GM13977 (cell line): Measurements from ENCODE around the gene TEDC1.
A peak's percentile ranks its signal among the peaks of the same experiment; 100 is the strongest.

Source experiments
- DNase-seq: peaks from one replicate; pipeline ENCODE4 v3.0.0; 2012; ENCODE audit warnings: low spot score
- CTCF ChIP-seq: IDR thresholded peaks from 2 replicates; pipeline ENCODE4 v1.5.1; 2012; ENCODE audit warnings: mild to moderate bottlenecking, control low read depth; ENCODE audit not compliant: insufficient read depth; ENCODE audit errors: extremely low read depth, missing control alignments
- in situ Hi-C: fragments of 300-500 bp; cut with MboI; formaldehyde crosslinking; loops from one replicate; pipeline ENCODE4 v1.12.0; 2022; ENCODE audit warnings: low sequenced_read_pairs, low pct_unique_long_range_greater_than_20kb, mixed read lengths, inconsistent platforms; ENCODE audit not compliant: unreplicated experiment

TEDC1 gene

GRCh38 chr14:105534586-105534985 lies 43.5 kb downstream of the TEDC1 start:
- no peak for TF ChIP-seq CTCF
- in situ Hi-C loops, result no loop called here
- no peak for DNase-seq

GRCh38 chr14:105536051-105536450 lies 45.0 kb downstream of the TEDC1 start:
- in situ Hi-C loops, result no loop called here
- TF ChIP-seq CTCF, result no peak
- DNase-seq, result no peak

DNA sequence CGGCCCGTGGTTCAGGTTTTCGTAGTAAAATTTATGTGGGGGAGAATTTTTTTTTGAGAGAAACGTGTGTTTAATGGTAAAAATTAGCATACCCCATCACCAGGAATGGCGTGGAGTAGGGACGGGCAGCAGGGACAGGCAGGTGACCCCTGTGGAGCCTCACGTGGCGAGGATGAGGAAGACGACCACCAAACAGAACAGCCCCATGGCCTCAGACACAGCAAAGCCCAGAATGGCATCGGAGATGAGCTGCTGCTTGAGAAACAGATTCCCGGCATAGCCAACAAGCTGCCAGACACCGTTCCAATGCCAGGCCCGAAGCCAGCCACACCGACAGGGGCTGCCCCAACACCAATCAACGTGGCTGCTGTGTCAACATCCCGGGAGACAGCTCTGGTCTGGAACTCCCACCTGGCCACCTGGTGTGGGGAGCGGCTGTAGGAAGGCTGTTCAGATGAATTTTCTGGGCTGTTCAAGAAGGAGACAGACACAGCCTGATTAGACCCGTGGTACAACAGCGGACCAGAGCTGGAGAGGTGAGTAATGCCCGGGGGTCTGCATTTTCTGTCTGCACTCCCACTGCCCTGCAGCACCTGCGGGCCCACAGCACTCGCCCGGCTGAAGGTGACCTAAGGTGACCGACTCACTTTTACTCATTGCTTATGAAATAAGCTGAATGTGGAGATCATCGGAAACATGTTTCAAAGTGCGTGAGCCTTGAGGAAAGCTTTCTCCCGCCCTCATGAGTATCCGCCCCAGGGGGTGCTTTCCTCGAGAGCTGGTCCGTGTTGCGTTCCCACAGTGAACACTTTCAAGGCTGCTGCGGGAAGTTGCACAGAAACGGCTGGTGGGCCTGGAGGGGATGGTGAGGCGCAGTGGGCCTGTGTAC lies 45.9 kb downstream of the TEDC1 start:
- DNase-seq, result no peak
- no peak for TF ChIP-seq CTCF
- in situ Hi-C loops, result no loop called here

- peak; percentile 90 for DNase-seq
Measured at GRCh38 chr14:105537580-105538474, 46.8 kb downstream of the TEDC1 start.

GRCh38 chr14:105538481-105539049 lies 47.5 kb downstream of the TEDC1 start:
- no peak for DNase-seq
- no peak for TF ChIP-seq CTCF
- in situ Hi-C loops, result no loop called here

More at GRCh38 chr14:105537580-105538474, 46.8 kb downstream of the TEDC1 start:
- in situ Hi-C loops, result no loop called here
- TF ChIP-seq CTCF, result peak; percentile 95

- in situ Hi-C loops, result no loop called here
- TF ChIP-seq CTCF, result no peak
- no peak for DNase-seq
Measured at GRCh38 chr14:105540811-105541210, 49.8 kb downstream of the TEDC1 start.
